HepG2 (cell line): ENCODE data around the gene FBXO2. TPM values are rescaled to one million over a fixed set of nuclear protein-coding genes. Genes with fewer than 3 reads are reported as not detected.

Experiments
- ATAC-seq: fragments of 200-7000 bp; cut with Tn5 transposase; 3 replicates; pipeline ENCODE4 v1.9.1; 2020; ENCODE audit warnings: mild to moderate bottlenecking, moderate library complexity
- BruUV-seq: library from RNA; stranded (reverse); fragments of 400-500 nt; replicated peaks from 2 replicates; lab custom pipeline; 2021; lab: Mats Ljungman, UMichigan
- CTCF ChIA-PET: fragments of 300-600 bp; formaldehyde crosslinking; extraction: SDS; loops from one replicate; lab custom pipeline; 2021; ENCODE audit warnings: low total read pairs, inconsistent platforms, low intra/inter-chr PET ratio; lab: Yijun Ruan, JAX
- POLR2A ChIA-PET: fragments of 350-600 bp; sonication (Branson Sonifier 250); formaldehyde crosslinking; loops from one replicate; lab custom pipeline; 2020; ENCODE audit warnings: antibody characterized with exemption, inconsistent platforms; lab: Yijun Ruan, JAX
- DNase-seq: peaks from one replicate; pipeline ENCODE4 v3.0.0-alpha.2; 2015; ENCODE audit warnings: low spot score
- FAIRE-seq: peaks from 3 replicates; lab custom pipeline; 2011; peaks lifted over from hg19 to GRCh38; lab: Jason Lieb, UNC
- H2AFZ ChIP-seq: one replicate; pipeline ENCODE4 v1.6.1; 2011; ENCODE audit warnings: low read length, inconsistent platforms
- H3K27ac ChIP-seq: fragments of 300-600 bp; 3 replicates; pipeline ENCODE4 v1.8.0; 2011; ENCODE audit warnings: mixed run types, mild to moderate bottlenecking, mixed read lengths, low read length, inconsistent platforms; ENCODE audit not compliant: insufficient read depth; ENCODE audit errors: extremely low read length
- H3K27me3 ChIP-seq, 2 experiments: fragments of 200-600 bp in 1 of 2; 2 replicates in 1 of 2; 3 replicates in 1 of 2; pipeline versions ENCODE4 v1.6.0 to v1.8.0; 2011; ENCODE audit warnings: low read length in 2 of 2, mild to moderate bottlenecking in 2 of 2, moderate library complexity in 2 of 2, inconsistent platforms in 1 of 2; ENCODE audit not compliant: insufficient read depth in 2 of 2, control insufficient read depth in 1 of 2
- H3K36me3 ChIP-seq, 2 experiments: fragments of 200-600 bp in 1 of 2; replicated peaks in 1 of 2; 2 replicates in 1 of 2; 3 replicates in 1 of 2; pipeline versions ENCODE4 v1.5.1 to v1.8.0; 2011; ENCODE audit warnings: low read length in 2 of 2, inconsistent platforms in 1 of 2; ENCODE audit not compliant: insufficient read depth in 2 of 2, control insufficient read depth in 1 of 2
- H3K4me1 ChIP-seq: 2 replicates; pipeline ENCODE4 v1.5.1; 2012; ENCODE audit warnings: low read length, inconsistent platforms; ENCODE audit not compliant: insufficient read depth
- H3K4me2 ChIP-seq: 2 replicates; pipeline ENCODE4 v1.6.0; 2011; ENCODE audit warnings: low read depth, low read length, inconsistent platforms
- H3K4me3 ChIP-seq, 3 experiments: fragments of 200-600 bp in 1 of 3; sonication (generic), shearing (Covaris generic) in 1 of 3; replicated peaks in 1 of 3; 2 replicates each; pipeline ENCODE4 v1.5.1; 2011 to 2016; ENCODE audit warnings: low read length in 3 of 3, inconsistent platforms in 2 of 3, low read depth in 2 of 3, mild to moderate bottlenecking in 2 of 3, control low read depth in 1 of 3, mixed read lengths in 1 of 3; ENCODE audit not compliant: insufficient read depth in 1 of 3
- H3K79me2 ChIP-seq: one replicate; pipeline ENCODE4 v1.6.1; 2011; ENCODE audit warnings: low read length, inconsistent platforms; ENCODE audit not compliant: insufficient read depth
- H3K9ac ChIP-seq: 2 replicates; pipeline ENCODE4 v1.6.0; 2011; ENCODE audit warnings: mild to moderate bottlenecking, low read depth, low read length, inconsistent platforms; ENCODE audit not compliant: insufficient read depth
- H3K9me3 ChIP-seq: 2 replicates; pipeline ENCODE4 v1.5.1; 2012; ENCODE audit warnings: mild to moderate bottlenecking, low read length
- H4K20me1 ChIP-seq: 2 replicates; pipeline ENCODE4 v1.6.0; 2011; ENCODE audit warnings: inconsistent platforms, mild to moderate bottlenecking, low read length, moderate library complexity; ENCODE audit not compliant: insufficient read depth
- FOXA1 ChIP-seq, 2 experiments: fragments of 450-650 bp in 1 of 2; sonication (generic) in 1 of 2; formaldehyde crosslinking in 1 of 2; IDR thresholded peaks; 2 replicates each; pipeline versions ENCODE4 v1.4.0 to v1.6.1; 2016 to 2020; ENCODE audit warnings: missing genetic modification reagents in 1 of 2
- NFE2L1 ChIP-seq: sonication (generic); formaldehyde crosslinking; IDR thresholded peaks from 2 replicates; pipeline ENCODE4 v1.4.0; 2020; ENCODE audit warnings: missing genetic modification reagents, mild to moderate bottlenecking, borderline replicate concordance
- PHB2 ChIP-seq: fragments of 450-650 bp; IDR thresholded peaks from 2 replicates; pipeline ENCODE4 v1.6.1; 2018; ENCODE audit not compliant: partially characterized antibody
- PHF21A ChIP-seq: sonication (generic); formaldehyde crosslinking; IDR thresholded peaks from 2 replicates; pipeline ENCODE4 v1.5.0; 2020; ENCODE audit warnings: mild to moderate bottlenecking, missing genetic modification reagents
- TRIM22 ChIP-seq: fragments of 450-650 bp; IDR thresholded peaks from 2 replicates; pipeline ENCODE4 v1.6.1; 2017
- ZNF282 ChIP-seq: fragments of 450-650 bp; IDR thresholded peaks from 2 replicates; pipeline ENCODE4 v1.6.1; 2018; ENCODE audit not compliant: partially characterized antibody
- ZNF720 ChIP-seq: sonication (generic); formaldehyde crosslinking; IDR thresholded peaks from 2 replicates; pipeline ENCODE4 v1.4.0; 2020; ENCODE audit warnings: missing genetic modification reagents
- ZNF781 ChIP-seq: sonication (generic); formaldehyde crosslinking; IDR thresholded peaks from 2 replicates; pipeline ENCODE4 v1.5.1; 2020; ENCODE audit warnings: borderline replicate concordance, mild to moderate bottlenecking, missing genetic modification reagents; ENCODE audit errors: not compliant biosample characterization
- ZSCAN25 ChIP-seq: sonication (generic); formaldehyde crosslinking; IDR thresholded peaks from 2 replicates; pipeline ENCODE4 v1.8.0; 2022; ENCODE audit warnings: mild to moderate bottlenecking, missing genetic modification reagents
- WGBS: methylation state at CpG from one replicate; pipeline ENCODE4 v1.1.6; 2017; ENCODE audit warnings: low lambda C conversion rate; 5-methylcytosine and 5-hydroxymethylcytosine counted together
- in situ Hi-C: cut with HindIII; loops from 2 replicates; pipeline ENCODE4 v1.10.0; 2017; ENCODE audit warnings: low pct_unique_long_range_greater_than_20kb; ENCODE audit not compliant: extremely low pct_ligation_motif_present
- intact Hi-C: fragments of 100-400 bp; cut with micrococcal nuclease; formaldehyde crosslinking; loops from one replicate; pipeline ENCODE4 v1.10.0; 2022; ENCODE audit not compliant: unreplicated experiment
- polyA plus RNA-seq, 8 experiments: library from polyadenylated mRNA; depleted of rRNA in 3 of 8; stranded (reverse) in 7 of 8; unstranded in 1 of 8; fragments of >200 nt; fragmentation: Illumina TruSeq in 4 of 8; extraction: Trizol in 4 of 8; gene quantifications; 2 replicates each; pipeline versions ENCODE4 v1.2.1 to v1.2.3, GENCODE V29; 2011 to 2016; ENCODE audit warnings: low read depth in 4 of 8, missing spikeins in 1 of 8, mixed read lengths in 1 of 8; ENCODE audit not compliant: insufficient read depth in 1 of 8
- total RNA-seq, 5 experiments: library from RNA; depleted of rRNA; stranded (reverse); fragments of >200 nt; fragmentation: Illumina TruSeq; extraction: Trizol; gene quantifications; 2 replicates each; pipeline ENCODE4 v1.2.3, GENCODE V29; 2016; ENCODE audit warnings: low read depth in 1 of 5
- TF ChIP-seq, protein P1 (sequence below): fragments of 450-650 bp; IDR thresholded peaks from 2 replicates; pipeline ENCODE4 v1.6.1; 2016

Gene FBXO2
- total and polyA plus RNA-seq, 2 of the 13 experiments (the other 11 are each of a cell fraction or from before 2014, with no cell fraction given) = 79.3 to 112 TPM

GRCh38 chr1:11701981-11702803 lies 48.0 kb upstream of the FBXO2 start:
- Histone ChIP-seq H3K4me3 (no peak overlapping the region), H4K20me1 (no peaks in the 10 kb centered on the region), H3K27ac (no peak overlapping the region), H3K9me3 (no peaks in the 10 kb centered on the region), H3K36me3 (no peaks in the 10 kb centered on the region), H3K4me2 (no peak overlapping the region), H2AFZ (no peak overlapping the region), H3K27me3 (peaks cover 18 to 76% of the 10 kb centered on the region in 2 experiments), H3K9ac (no peak overlapping the region), H3K79me2 (no peaks in the 10 kb centered on the region), H3K4me1 (peaks cover under 1% of the 10 kb centered on the region)
- DNase-seq = no peak
- ChIA-PET POLR2A (no interaction called here), CTCF (no interaction called here)
- BruUV-seq = no TSS peak
- TF ChIP-seq TRIM22 (peak; percentile 73; the same call in 1 of the 2 replicates), ZNF282 (peak; percentile 20), PHF21A (CRISPR knock-in tag) (no peak), FOXA1 (IDR thresholded peaks at IDR 0.05) (0 out of 2 replicates have a peak, but pooled peaks have one; percentile 19), FOXA1 (CRISPR knock-in tag; IDR thresholded peaks at IDR 0.05) (no peak), ZNF720 (CRISPR knock-in tag) (no peak), PHB2 (peak; percentile 24), NFE2L1 (no peak), ZSCAN25 (CRISPR knock-in tag) (no peak), ZNF781 (CRISPR knock-in tag) (no peak)
- TF ChIP-seq, protein P1, sequence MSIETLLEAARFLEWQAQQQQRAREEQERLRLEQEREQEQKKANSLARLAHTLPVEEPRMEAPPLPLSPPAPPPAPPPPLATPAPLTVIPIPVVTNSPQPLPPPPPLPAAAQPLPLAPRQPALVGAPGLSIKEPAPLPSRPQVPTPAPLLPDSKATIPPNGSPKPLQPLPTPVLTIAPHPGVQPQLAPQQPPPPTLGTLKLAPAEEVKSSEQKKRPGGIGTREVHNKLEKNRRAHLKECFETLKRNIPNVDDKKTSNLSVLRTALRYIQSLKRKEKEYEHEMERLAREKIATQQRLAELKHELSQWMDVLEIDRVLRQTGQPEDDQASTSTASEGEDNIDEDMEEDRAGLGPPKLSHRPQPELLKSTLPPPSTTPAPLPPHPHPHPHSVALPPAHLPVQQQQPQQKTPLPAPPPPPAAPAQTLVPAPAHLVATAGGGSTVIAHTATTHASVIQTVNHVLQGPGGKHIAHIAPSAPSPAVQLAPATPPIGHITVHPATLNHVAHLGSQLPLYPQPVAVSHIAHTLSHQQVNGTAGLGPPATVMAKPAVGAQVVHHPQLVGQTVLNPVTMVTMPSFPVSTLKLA = peak; percentile 89
- in situ Hi-C loops = no loop called here
- intact Hi-C loops = no loop called here
- no peak for FAIRE-seq
- WGBS = 44% methylated on average over 15 of the region's 15 CpGs
- ATAC-seq = no peak
